PC-3 (cell line): Measurements from ENCODE around the gene CDK5RAP2.

Experiments
- EZH2phosphoT487 ChIP-seq: fragments of 300-600 bp; sonication (generic); IDR thresholded peaks from 2 replicates; pipeline ENCODE4 v1.6.1; 2018; ENCODE audit warnings: mild to moderate bottlenecking, antibody characterized with exemption, low read length, borderline replicate concordance
- TF ChIP-seq, protein P1 (sequence below): fragments of 300-600 bp; sonication (generic); conservative IDR thresholded peaks from 2 replicates; pipeline ENCODE4 v1.5.1; 2017; ENCODE audit warnings: antibody characterized with exemption, low read depth, mild to moderate bottlenecking, low read length

DNA sequence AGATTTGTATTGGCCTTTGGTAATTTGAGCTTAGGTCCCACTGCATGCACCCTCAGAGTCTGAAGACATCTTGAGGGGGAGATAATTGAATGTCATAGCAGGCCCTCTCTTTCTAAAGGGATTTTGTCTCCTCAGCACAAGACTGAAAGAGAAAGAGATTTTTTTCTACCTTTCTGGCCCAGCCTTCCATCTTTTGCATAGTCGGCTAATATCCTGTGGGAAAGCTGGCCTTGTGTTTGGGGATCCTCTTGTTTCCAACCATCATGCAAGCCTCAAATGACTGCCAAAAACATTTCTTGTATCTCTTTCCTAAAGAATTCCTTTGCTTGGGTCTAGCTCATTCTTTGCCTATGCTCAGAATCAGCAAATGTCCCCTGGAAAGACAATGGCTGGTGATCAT, 42.0 kb upstream of the CDK5RAP2 start:
- TF ChIP-seq EZH2phosphoT487, result no peak
- TF ChIP-seq, protein P1, sequence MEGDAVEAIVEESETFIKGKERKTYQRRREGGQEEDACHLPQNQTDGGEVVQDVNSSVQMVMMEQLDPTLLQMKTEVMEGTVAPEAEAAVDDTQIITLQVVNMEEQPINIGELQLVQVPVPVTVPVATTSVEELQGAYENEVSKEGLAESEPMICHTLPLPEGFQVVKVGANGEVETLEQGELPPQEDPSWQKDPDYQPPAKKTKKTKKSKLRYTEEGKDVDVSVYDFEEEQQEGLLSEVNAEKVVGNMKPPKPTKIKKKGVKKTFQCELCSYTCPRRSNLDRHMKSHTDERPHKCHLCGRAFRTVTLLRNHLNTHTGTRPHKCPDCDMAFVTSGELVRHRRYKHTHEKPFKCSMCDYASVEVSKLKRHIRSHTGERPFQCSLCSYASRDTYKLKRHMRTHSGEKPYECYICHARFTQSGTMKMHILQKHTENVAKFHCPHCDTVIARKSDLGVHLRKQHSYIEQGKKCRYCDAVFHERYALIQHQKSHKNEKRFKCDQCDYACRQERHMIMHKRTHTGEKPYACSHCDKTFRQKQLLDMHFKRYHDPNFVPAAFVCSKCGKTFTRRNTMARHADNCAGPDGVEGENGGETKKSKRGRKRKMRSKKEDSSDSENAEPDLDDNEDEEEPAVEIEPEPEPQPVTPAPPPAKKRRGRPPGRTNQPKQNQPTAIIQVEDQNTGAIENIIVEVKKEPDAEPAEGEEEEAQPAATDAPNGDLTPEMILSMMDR, result no peak
